OCI-M2 (cell line): Measurements from ENCODE around the gene CAMK2N2.
"Not testable (repeated sequence)": the region's sequence is repeated elsewhere in the genome, so short reads cannot be mapped to it uniquely, and the experiment has no call there.

Experiments
- DNase-seq: peaks from one replicate; lab custom pipeline; 2025; ENCODE audit not compliant: unreplicated experiment; lab: John Stamatoyannopoulos, UW

Gene CAMK2N2

GRCh38 chr3:184275381-184275701 is 14.0 kb upstream of the CAMK2N2 start:
- DNase-seq: no peak

GRCh38 chr3:184272269-184272668 is 10.9 kb upstream of the CAMK2N2 start:
- no peak for DNase-seq

- DNase-seq: not testable (repeated sequence)
Observed at GRCh38 chr3:184267249-184267648, 5.9 kb upstream of the CAMK2N2 start.

GRCh38 chr3:184262764-184263179 is 1.4 kb upstream of the CAMK2N2 start:
- no peak for DNase-seq

GRCh38 chr3:184261854-184262763 is 756 bp upstream of the CAMK2N2 start:
- DNase-seq: no peak

GRCh38 chr3:184260724-184261269 is 556 bp downstream of the CAMK2N2 start:
- no peak for DNase-seq

GRCh38 chr3:184259878-184260723 is 1.3 kb downstream of the CAMK2N2 start:
- DNase-seq: no peak

- DNase-seq: no peak
Observed at GRCh38 chr3:184259396-184259877, 1.9 kb downstream of the CAMK2N2 start.

GRCh38 chr3:184258926-184259325 is 2.4 kb downstream of the CAMK2N2 start:
- no peak for DNase-seq

GRCh38 chr3:184257083-184257915 is 4.1 kb downstream of the CAMK2N2 start:
- no peak for DNase-seq

GRCh38 chr3:184255291-184256039 is 5.9 kb downstream of the CAMK2N2 start:
- DNase-seq: no peak

GRCh38 chr3:184250167-184250828 is 11.1 kb downstream of the CAMK2N2 start:
- DNase-seq: peak; percentile 42

- DNase-seq: peak; percentile 86
Observed at GRCh38 chr3:184249412-184250166, 11.8 kb downstream of the CAMK2N2 start, which contains the start of gene EEF1AKMT4. TSS of gene EEF1AKMT4 (plus strand) at chr3:184249672. CDS start at chr3:184249695, 23 bp downstream.

GRCh38 chr3:184248454-184249411 is 12.6 kb downstream of the CAMK2N2 start, which contains the start of gene ALG3:
TSS of gene ALG3 (minus strand) at chr3:184248962. CDS start at chr3:184248940, 22 bp downstream.
- DNase-seq: no peak

GRCh38 chr3:184242297-184242685 is 19.1 kb downstream of the CAMK2N2 start:
- DNase-seq: no peak

- no peak for DNase-seq
Observed at GRCh38 chr3:184241447-184242296, 19.7 kb downstream of the CAMK2N2 start.

GRCh38 chr3:184241141-184241446 is 20.3 kb downstream of the CAMK2N2 start:
- DNase-seq: no peak
